HG02981 (cell line): ENCODE data around the gene TBC1D22A.

Experiments
- ATAC-seq: cut with Tn5 transposase; IDR thresholded peaks from one replicate; pipeline ENCODE4 v1.9.1; 2021; ENCODE audit warnings: mild to moderate bottlenecking, moderate library complexity; ENCODE audit not compliant: unreplicated experiment

TBC1D22A gene

DNA sequence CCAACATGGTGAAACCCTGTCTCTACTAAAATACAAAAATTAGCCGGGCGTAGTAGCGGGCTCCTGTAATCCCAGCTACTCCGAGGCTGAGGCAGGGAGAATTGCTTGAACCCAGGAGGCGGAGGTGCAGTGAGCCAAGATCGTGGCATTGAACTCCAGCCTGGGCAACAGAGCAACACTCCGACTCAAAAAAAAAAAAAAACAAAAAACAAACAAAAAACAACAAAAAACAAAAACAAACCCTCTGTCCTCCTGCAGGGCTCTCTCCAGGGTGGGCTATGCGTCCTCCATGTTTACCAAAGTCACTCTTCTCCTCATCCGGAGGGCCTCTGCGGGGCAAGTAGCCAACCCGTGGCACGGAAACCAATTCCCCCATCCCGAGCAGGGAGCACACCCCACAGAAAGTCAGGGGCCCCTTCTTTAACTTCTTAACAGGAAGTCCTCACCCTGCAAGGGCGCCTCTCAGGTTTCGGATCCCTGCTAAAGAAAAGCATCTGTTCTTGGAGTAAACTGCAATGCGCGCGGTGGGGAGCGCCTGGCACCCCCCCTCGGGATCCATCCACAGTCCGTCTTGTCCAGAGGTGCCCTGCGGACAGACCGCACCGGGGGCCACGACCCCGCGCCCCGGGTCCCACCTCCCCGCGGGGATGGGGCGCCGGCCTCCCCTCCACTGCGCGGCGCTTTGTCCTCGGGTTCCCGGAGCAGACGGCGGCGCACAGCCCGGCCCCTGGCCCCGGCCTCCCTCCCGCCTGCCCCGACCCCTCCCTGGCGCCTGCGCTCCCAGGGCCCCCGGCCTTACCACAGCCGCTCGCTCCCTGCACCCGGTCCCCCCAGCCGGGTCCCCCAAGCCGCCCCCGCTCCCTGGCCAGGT lies 25.1 kb upstream of the TBC1D22A start:
- ATAC-seq = no peak

DNA sequence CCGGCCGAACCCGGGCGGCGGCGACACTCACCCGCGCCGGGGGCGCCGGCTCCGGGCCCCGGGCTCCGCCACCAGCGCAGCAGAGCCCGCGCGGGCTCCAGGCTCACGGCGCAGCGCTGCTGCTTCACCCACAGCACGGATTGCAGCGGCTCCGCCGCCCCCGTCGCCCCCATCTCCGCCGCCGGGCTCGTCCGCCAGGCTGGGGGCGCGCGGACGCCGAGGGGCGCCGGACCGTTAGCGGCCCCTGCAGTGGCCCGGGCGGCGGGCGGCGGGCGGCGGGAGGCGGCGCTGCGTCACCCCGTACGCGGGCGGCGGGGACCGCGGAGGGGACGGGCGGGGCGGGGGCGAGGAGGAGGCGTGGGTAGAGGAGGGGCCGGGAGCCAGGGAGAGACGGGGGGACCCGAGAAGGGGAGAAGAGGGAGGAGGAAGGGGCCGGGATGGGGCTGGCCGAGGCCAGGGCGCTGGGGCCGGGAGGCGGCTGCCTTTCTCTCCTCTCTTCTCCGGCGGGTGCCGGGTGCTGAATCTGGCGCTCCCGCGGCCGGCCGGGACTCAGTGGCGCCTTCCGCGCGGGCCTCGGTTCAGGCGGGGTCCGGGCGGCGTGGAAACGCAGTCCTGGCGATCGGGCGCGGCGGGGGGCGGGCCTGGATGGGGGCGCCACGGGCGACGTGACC lies 24.3 kb upstream of the TBC1D22A start, which contains the start of gene CERK:
Gene CERK (minus strand): TSS at position 277 of the 671 bp plus-strand sequence. CDS start 104 bp downstream, at position 173.
- ATAC-seq = no peak

DNA sequence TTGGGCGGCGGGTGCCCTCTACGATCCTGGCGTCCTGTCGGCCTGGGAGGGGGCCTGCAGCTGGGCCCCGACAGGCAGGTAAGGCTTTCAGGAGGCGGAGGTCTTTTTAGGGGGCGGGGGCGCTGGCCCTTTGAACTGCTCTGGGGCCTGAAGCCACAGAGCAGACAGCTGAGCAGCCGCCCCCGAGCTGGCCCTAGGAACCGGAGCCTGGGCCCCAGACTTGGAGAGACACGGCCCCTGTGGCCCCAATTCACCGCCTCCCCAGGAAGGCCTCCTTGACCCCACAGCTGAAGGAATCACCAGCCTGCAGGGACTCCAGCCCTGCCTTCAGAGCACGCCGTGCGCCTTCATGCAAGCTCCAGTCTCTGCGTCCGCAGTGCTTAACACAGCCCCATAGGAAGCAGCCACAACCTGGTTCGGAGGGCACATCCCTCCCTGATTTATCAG lies 23.8 kb upstream of the TBC1D22A start:
- ATAC-seq = no peak

DNA sequence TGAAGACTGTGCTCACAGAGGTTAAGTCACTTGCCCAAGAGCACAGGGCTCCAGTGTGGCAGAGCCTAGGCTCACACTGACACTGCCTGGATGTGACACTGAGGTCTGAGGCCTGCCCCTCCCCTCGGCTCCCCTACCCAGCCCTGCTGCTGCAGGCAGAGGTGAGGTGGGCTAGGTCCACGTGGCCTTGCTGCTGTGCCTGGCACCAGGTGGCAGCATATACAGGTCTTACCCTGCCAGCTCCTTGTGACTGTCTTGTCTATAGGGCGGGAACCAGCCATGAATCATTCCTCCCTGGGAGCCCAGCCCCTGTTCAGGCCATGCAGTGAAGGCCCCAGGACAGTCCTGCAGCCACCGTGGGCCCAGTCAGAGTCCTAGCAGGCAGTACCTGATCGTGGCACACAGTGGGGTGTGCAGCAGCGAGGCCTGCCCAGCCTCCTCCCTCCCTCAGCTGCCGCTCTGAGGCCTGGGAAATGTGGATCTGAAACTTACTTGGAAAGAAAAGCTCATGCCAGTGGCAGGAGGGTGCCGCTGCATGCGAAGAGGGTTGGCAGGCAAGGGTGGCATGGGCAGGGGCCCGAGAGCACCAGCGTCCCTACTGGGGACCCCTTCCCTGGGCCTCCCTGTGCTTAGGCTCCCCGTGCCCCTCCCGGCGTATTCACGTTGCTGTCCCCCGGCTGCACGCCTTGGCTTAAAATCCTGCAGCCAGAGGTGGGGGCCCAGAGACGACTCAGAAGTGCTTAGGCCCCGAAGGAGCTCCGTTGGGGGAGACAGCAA lies 23.2 kb upstream of the TBC1D22A start:
- ATAC-seq = no peak

DNA sequence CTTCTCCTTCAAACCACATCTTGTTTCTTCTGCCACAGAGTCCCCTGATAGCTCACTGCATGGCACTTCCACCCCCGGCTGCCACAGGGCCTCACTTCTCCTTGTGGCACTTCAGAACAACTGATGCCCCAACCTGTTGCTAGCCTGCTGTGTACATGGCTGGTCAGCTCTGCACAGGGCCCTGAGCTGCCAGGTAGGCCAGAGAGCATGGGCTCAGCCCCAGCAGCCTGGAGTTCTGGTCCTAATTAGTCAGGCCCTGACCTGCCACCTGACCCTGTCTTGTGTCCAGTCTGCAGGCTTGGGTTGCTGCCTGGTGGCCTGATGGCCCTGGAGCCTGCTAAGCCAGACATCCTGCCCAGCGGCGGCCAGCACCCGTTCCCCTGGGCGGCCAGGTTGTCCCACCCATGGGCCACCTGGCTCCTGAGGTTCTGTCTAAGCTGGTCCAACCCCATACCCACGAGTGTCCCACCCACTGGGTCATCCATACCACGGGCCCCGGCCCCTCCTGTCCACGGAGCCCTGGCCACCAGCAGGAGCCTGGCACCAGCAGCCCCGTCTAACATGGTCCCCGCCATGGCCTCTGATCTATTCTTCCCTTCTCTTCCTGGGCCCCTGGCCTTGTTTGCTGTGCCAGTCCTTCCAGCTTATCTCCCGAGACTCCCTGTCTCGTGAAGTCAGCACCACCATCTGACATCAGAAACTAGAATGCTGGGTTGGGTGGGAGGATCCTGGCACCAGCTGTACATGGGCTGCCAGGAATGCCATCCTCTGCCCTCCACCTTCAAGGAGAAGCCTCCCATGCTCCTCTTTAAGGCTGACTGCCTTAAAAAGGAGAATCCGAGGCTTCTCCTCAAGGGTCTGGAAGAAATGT lies 21.3 kb upstream of the TBC1D22A start:
- no peak for ATAC-seq

DNA sequence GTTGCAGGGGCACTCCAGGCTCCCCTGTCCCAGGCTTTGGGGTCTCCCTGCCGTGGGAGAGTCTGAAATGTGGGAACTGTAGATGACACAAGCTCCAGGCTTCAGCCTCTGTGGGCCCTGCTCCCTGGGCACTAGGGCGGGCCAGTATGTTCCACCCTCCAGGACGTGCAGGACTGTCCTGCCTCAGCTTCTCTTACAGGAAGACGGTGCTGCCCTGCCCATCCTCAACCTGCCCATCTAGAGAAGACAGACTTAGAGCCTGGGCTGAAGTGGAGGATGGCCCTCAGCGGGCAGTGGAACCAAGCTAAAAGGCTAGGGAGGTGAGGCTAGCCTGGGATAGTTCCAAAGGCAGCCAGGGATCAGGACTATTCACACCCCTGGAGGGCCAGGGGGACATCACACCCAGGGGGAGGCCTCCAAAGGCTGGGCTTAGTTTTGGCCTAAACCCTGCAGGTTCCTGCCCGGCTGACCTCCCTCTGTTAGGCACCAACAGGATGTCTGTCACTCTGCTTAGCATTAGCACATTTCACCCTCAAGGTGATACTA lies 20.4 kb upstream of the TBC1D22A start:
- ATAC-seq = no peak

DNA sequence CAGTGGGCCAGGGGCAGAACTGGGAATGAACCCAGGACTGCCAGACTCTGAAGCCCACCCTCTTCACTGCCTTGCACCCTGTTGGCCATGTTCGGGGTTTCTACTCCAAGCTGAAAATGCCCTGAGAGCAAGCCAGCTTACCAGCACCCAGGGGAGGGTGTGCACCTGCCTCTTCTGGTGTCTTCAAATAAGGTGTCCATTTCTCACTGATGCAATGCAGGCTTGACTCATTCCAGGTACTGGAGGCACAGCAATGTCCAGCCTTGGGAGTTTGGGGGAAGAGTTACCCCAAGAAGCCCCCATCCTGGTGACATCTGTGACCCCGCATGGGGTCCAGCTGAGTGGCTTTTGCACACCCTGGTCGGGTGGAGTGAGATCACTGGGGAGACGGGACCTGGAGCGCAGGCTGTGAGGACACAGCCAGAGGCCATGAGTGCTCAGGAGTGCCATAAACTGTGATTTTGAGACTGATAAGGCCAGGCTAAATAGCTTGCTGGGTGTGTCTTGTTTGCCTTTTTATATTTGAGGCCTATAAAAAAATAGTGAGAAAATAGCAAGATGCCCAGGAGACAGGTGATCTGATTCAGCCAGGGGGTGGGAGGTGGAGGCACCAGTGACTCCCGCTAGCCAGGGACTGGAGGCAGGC lies 19.8 kb upstream of the TBC1D22A start:
- ATAC-seq = no peak

DNA sequence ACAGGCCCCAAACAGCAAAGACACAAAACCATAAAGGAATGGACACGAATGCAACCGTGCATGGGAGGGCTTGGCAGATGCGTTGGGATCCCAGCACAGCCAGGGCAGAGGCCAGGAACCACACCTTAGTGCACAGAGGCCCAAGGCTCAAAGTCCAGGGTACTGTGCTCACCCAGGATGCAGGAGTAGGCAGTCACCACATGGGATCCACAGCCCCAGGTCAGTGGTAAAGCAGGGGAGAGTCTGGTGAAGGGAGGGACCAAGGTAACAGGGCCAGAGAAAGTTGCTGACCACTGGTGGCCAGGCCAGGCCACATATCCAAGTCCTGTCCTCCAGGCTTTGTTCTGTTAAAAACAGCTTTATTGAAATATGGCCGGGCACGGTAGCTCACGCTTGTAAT lies 17.9 kb upstream of the TBC1D22A start:
- ATAC-seq = no peak

DNA sequence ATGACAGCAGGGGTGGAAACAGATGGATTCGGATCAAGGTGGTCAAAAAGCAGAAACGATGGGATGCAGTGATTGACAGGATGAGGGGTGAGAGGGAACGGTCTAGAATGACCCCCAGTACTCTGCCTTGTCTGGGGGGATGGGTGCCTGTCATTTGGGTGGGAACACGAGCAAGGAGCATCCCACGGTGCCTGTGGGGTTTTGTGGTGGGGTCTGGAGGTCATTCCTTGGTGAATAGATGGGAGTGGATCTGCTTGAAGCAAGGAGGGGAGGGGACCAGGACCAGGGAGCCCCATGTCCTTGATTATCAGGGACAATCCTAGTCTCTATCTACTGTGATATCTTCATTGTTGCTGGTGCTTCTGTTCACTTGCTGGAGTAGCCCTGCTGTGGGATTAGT lies 16.3 kb upstream of the TBC1D22A start:
- no peak for ATAC-seq

DNA sequence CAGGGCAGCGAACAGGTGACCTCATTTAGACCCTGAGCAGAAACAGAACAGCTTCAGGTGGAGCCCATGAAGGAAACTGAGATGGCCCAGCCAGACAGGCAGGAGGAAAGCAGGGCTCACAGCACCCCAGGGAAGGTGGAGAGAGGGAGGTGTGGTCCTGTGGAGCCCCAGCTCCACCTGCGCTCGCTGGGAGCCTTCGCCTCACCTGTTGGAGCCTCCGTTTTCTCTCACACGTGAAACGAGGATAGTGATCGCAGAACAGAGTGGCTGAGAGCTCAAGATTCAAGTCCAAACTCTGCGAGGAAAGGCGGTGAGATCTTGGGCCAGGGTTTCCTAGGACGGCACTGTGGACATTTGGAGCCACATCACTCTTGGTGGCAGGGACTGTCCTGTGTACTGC lies 15.8 kb upstream of the TBC1D22A start:
- no peak for ATAC-seq

DNA sequence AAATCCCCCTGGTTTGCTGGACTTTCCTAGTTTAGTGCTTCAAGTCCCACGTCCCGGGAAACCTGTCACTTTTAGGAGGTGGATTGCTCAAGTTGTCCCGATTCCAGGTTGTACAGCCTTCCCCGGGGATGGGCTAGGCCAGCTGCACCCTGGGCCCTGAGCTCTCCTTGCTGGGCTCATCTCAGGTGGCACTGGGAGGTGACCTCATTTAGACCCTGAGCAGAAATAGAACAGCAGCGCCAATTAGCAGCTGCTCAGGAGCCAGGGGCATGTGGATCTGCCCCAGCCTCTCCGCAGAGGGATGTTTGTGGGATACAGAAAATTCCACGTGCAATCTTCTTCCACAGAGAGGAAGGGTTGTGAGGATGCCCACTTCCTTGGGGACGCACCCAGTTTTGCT lies 14.8 kb upstream of the TBC1D22A start:
- ATAC-seq = no peak

DNA sequence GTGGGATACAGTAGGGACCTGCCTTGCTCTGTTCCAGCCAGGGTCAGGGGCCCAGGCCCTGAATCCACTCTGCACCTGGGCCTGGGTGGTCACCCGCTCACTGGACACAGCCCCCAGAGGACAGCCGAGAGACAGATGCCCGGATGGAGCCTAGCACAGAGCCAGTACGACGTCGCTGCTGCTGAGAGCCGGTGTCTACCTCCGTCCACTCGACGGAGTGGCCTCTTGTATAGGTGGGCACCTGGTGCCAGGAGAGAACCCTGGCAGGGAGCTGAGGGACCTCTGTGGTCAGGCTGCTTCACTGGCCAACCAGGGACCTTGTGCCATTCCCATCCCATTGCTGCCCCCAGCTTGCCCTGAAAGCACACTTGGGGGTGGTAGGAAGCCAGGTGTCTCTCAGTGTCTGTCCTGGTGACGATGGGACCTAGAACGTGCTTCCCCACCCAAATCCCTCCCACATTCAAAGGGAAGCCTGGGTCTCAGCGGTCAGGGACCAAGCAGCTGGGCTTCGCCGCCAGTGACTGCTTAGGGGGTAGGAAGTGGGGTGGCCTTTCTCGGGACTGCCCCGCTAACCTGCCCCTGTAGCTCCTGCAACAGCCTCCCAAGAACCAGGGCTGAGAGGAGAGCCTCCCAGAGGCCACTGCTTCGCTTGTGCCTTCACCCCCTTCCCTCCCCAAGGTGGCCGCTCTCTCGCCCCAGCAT lies 14.1 kb upstream of the TBC1D22A start:
- no peak for ATAC-seq

DNA sequence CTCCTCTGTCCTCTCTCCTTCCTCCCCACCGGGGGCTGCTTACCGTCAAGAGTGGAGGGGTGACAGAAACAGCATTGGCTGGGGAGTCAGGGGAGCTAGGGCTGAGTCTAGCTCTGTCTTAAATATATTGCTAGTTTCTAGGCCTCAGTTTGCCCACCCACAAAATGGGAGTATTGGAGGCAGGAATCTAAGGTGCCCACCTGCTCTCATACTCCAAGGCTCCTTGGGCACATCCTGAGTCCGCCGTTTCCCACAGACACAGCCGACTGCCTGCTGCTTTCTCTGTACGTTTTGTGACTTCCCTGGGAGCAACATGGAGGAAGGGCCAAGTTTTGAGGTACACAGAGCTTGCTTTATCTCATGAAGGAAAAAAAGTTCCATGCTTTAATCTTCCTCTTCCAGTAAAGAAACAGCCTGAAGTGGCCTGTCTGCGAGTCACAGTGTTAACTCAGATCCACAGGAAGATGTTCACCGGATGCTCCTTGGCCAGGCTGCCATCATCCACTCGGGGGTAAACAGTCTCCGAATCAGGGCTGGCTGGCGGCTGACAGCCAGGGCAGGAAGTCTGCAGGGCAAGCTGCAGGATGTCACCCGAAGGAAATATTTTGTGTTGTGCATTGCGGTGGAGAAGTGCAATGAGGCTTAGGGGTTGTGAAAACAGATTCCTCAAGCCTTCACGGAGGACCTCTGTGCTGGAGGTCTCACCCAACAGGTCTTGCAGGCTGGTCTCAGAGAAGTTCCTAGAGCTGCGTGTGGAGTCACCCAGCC lies 13.4 kb upstream of the TBC1D22A start:
- ATAC-seq = no peak

DNA sequence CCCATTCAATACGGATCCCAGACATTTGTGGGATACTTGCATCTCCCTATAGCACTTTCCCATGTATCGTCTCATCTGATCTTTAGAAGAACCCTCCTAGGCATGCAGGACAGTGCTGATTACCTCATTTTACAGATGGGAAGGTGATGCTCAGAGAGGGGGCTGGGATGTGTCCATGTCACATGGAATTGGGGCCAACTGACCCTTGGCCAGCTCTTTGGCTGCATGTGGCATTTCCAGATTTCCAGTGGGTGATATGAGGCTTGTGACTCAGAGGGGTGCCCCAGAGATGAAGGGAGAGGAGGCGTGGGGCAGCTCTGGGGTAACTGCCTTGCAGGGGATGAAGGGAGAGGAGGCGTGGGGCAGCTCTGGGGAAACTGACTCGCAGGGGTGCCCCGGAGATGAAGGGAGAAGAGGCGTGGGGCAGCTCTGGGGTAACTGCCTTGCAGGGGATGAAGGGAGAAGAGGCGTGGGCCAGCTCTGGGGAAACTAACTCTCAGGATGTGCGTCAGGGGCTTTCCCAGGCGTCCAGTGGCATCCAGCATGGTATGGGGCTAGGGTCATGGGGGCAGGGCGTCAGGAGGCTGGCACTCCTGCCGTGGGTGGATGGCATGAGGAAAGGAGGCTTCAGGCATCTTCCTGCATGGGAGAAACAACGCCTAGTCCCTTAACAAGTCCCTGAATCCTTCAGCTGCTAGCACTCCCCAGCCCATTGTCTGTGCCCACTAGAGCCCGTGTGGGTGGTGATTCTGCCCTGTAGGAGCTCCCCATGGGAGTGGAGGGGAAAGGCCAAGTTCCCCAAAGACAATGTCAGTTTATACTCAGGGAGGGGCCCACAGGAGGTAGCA lies 12.5 kb upstream of the TBC1D22A start:
- no peak for ATAC-seq

DNA sequence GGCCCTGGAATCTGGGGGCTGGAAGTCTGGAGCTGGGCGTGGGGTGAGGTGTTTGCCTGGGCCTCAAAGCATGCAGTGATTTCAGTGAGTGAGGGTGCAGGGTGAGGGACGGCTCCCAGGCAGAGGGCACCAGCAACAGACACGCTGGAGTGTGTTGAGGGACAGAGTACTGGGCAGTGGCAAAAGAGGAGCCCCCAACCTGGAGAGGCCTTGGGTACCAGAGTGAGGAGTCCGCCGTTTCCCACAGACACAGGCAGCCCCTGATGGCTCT lies 12.0 kb upstream of the TBC1D22A start:
- no peak for ATAC-seq

DNA sequence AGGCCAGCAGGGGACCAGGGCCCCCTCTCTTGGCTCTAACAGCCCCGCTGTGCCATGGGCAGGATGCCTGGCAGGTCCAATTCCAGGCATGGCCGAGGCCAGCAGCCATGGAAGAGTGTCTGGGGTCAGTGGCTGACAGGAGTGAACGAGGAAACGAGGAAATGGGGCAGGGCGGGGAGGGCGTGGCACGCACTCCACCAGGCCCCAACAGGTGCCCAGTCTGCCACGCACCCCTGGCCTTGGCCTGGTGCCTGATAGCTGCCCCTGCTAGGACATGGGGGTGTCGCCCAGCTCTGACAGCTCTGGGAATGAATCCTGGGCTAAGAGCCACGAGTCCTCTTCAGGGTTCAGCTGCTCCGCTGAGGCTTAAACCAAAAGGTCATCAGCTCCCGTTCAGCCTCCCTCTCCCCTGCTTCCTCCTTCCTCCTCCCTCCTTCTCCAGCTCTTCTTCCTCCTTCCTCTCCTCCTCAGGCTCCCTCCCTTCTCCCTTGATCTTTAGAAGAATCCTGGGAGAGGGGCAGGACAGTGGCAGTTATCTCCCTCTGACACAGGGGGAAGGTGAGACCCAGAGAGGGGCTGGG lies 11.5 kb upstream of the TBC1D22A start:
- no peak for ATAC-seq

DNA sequence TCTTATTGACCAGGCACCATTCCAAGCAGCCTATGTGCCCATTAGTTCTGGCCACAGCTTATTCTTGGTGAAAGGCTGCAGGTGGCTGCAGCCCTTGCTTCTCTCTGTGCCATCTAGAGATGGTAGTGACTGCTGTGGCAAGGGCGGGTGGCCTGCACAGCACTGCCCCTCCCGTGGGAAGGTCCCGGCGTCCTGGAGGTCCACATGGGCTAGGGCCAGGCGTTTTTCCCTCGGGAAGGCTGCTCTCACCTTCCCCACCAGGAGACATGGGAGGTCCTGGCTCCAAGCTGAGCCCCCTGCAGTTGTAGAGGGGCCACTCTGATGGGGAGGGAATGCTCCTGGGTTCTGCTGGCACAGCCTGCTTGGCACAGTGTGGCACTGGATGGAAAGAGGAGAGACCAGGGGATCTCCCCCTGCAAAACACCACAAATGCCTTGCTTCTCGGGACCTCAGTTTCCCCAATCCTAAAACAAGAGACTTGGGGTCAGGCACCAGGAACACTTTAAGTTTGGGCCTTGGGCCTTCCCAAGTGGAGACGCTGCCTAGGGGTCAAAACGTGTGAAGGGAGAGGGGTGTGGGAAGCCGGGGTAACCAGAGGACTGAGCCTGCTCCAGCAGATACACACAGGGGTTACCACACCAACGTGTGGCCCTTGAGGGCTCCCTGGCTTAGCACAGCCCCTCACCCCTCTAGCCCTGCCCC lies 10.0 kb upstream of the TBC1D22A start:
- ATAC-seq = no peak
